ENCODE data around the gene DCTD. TPM values are rescaled to one million over a fixed set of nuclear protein-coding genes. Genes with fewer than 3 reads are reported as not detected.

The DCTD gene
- total RNA-seq, 1 donor from 2014 or later: 80.3 TPM

DNA sequence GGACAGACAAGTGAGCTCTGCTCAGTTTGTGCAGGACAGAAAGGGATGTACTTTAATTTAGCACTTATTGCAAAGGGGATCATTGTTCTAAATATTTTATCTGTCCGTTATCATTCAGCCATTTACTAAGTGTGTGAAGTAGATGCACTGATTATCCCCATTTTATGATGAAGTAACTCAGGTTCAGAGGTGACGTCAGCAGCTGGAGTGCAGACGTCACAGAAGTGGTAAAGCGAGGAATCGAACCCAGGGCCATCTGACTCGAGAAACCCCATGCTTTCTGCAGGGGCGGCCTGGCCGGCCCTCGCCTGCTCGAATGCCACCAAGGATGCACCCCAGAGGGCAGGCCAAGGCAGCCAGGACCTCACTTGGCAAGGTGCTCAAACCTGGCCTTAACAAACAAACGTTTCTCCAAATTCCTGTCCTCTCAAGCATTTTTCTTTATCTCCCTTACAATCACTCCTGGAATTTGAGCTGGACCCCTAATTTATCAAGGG lies 75.0 kb downstream of the DCTD start:
- H3K4me3 Mint-ChIP-seq: no peak overlapping the region
- no peaks in the 10 kb centered on the region for H3K36me3 Mint-ChIP-seq
- no peaks in the 10 kb centered on the region for H3K9me3 Mint-ChIP-seq
- H3K4me1 Mint-ChIP-seq (ENCODE audit: unreplicated experiment): peaks cover 15% of the 10 kb centered on the region
- peaks cover 4% of the 10 kb centered on the region for H3K27me3 Mint-ChIP-seq
- no peak for DNase-seq (ENCODE audit: extremely low spot score, unreplicated experiment)
- H3K27ac Mint-ChIP-seq: no peak overlapping the region
- TF ChIP-seq, protein P1, sequence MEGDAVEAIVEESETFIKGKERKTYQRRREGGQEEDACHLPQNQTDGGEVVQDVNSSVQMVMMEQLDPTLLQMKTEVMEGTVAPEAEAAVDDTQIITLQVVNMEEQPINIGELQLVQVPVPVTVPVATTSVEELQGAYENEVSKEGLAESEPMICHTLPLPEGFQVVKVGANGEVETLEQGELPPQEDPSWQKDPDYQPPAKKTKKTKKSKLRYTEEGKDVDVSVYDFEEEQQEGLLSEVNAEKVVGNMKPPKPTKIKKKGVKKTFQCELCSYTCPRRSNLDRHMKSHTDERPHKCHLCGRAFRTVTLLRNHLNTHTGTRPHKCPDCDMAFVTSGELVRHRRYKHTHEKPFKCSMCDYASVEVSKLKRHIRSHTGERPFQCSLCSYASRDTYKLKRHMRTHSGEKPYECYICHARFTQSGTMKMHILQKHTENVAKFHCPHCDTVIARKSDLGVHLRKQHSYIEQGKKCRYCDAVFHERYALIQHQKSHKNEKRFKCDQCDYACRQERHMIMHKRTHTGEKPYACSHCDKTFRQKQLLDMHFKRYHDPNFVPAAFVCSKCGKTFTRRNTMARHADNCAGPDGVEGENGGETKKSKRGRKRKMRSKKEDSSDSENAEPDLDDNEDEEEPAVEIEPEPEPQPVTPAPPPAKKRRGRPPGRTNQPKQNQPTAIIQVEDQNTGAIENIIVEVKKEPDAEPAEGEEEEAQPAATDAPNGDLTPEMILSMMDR (conservative IDR thresholded peaks at IDR 0.05): no peak

DNA sequence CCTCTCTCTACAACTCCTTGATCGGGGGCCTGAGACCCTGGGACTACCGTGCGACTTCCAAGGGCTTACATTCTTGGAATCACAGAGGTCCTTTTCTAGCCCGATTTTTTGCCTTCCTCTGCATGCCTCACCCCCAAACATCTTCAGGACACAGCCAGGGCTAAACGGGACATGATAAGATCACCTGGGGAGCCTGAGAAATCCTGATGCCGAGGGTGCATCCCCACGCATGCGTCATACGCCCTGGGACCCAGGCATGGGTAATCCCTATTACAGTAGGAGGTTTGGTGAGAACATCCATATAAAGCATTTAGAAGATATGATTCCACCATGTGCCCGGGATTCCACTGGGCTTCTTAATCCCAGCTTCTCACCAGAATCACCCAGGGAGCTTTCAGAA lies 77.1 kb downstream of the DCTD start:
- TF ChIP-seq, protein P1 (conservative IDR thresholded peaks at IDR 0.05): no peak
- H3K27ac Mint-ChIP-seq: no peak overlapping the region
- peaks cover 13% of the 10 kb centered on the region for H3K4me1 Mint-ChIP-seq (ENCODE audit: unreplicated experiment)

More for the DNA sequence above, 77.1 kb downstream of the DCTD start:
- H3K4me3 Mint-ChIP-seq: no peak overlapping the region
- H3K27me3 Mint-ChIP-seq: peaks cover 20% of the 10 kb centered on the region
- H3K36me3 Mint-ChIP-seq: no peaks in the 10 kb centered on the region
- DNase-seq (ENCODE audit: extremely low spot score, unreplicated experiment): no peak
- H3K9me3 Mint-ChIP-seq: no peaks in the 10 kb centered on the region

Other genes starting within 250 kb of the DCTD start
- gene WWC2, start 181.9 kb upstream of the DCTD start, total RNA-seq (ENCODE audit: low replicate concordance): 23.9 and 24.6 TPM in 2 replicates

All from type B pancreatic cell (in vitro differentiated cells).